Measurements from ENCODE around the gene NPAS2. TPM values are rescaled to one million over a fixed set of nuclear protein-coding genes. Genes with fewer than 3 reads are reported as not detected.

The NPAS2 gene
- total and polyA plus RNA-seq, 2 of the 8 experiments (the other 6 are each of a cell fraction or from before 2014, with no cell fraction given) = 1.8 to 1.9 TPM

DNA sequence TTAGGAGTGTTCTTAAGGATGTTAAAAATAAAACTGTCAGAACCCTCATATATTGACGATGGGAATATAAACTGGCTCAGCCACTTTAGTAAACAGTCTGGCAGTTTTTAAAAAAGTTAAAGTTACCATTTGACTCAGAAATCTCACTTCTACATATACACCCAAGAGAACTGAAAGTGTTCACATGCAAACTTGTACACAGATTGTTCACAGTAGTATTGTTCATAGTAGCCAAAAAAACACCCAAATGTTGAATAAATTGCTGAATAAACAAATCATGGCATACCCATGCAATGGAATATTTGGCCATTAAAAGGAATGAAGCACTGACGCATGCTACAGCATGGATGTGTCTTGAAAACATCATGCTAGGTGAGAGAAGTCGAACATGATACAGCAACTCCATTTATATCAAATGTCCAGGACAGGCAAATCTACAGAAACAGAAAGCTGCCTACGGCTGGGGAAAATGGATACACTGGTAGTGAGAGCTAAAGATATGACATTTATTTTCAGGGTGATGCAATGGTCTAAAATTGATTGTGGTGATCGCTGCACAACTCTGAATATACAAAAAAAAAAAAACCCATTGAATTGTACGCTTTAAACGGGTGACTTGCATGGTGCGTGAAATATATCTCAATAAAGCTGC is 192.2 kb downstream of the NPAS2 start:
- CTCF ChIA-PET (ENCODE audit: partially characterized antibody) = interaction anchor here (0.6 to 3.6 kb wide), 31 partner anchors 8 to 416 kb away, joined by 3 to 19 read pairs (median 4); partner anchors contain the start of gene RPL31

More for the DNA sequence above, 192.2 kb downstream of the NPAS2 start:
- H3K14ac ChIP-seq (ENCODE audit: insufficient read length) = no peak overlapping the region
- peaks cover 4 to 66% (median 24%) of the 10 kb centered on the region in 4 experiments; a peak in 7 of 8 replicates for H3K36me3 ChIP-seq (ENCODE audit: control insufficient read depth in 2 of 4, insufficient read depth in 4 of 4, low read length in 3 of 4)
- H3K23ac ChIP-seq (ENCODE audit: insufficient read length) = no peak overlapping the region
- no peak overlapping the region for H2BK15ac ChIP-seq (ENCODE audit: low read length)
- no peak overlapping the region for H3K18ac ChIP-seq (ENCODE audit: extremely low read depth, low read length)
- H3K4ac ChIP-seq (replicated peaks; ENCODE audit: insufficient read length, low read depth, low read length) = no peak overlapping the region
- no peak overlapping the region for H2AK5ac ChIP-seq (ENCODE audit: low read depth, low read length)
- H2BK12ac ChIP-seq (ENCODE audit: low read depth, low read length) = no peak overlapping the region
- no peaks in the 10 kb centered on the region for H3K27me3 ChIP-seq (replicated peaks in 1 of 4; ENCODE audit: control insufficient read depth in 3 of 4, extremely low read depth in 1 of 4, insufficient read depth in 3 of 4, low read length in 3 of 4)
- H4K20me1 ChIP-seq (replicated peaks in 1 of 2; ENCODE audit: control insufficient read depth in 1 of 2, insufficient read depth in 2 of 2, low read length in 2 of 2) = peaks cover 5 to 12% of the 10 kb centered on the region in 2 experiments
- FAIRE-seq (no peak), DNase-seq (ENCODE audit: low read depth in 1 of 2, low spot score in 2 of 2) (no peak)
- H3K23me2 ChIP-seq (ENCODE audit: low read depth, low read length) = no peaks in the 10 kb centered on the region
- no peak overlapping the region for H2BK5ac ChIP-seq (ENCODE audit: low read depth, low read length)
- H3K79me1 ChIP-seq (ENCODE audit: low read depth, low read length) = no peaks in the 10 kb centered on the region; the same call in 1 of the 2 replicates
- no peaks in the 10 kb centered on the region for H3K9me3 ChIP-seq (ENCODE audit: insufficient read depth in 2 of 2, low read depth in 1 of 2, low read length in 1 of 2)
- H2BK120ac ChIP-seq (replicated peaks; ENCODE audit: low read depth, low read length) = no peak overlapping the region
- H3K27ac ChIP-seq (ENCODE audit: low read depth, low read length) = no peak overlapping the region
- no peak overlapping the region for H2BK20ac ChIP-seq (ENCODE audit: low read length)
- H3K9ac ChIP-seq (replicated peaks in 1 of 4; ENCODE audit: extremely low read depth in 1 of 4, low read depth in 3 of 4, low read length in 3 of 4) = no peak overlapping the region
- H2AFZ ChIP-seq (ENCODE audit: low read length) = no peak overlapping the region
- no peak overlapping the region for H4K8ac ChIP-seq (ENCODE audit: extremely low read depth, insufficient read depth, low read length)
- no peak overlapping the region for H3K4me2 ChIP-seq (ENCODE audit: insufficient read depth in 1 of 2, low read depth in 2 of 2, low read length in 2 of 2)
- 76% methylated on average over 8 of the region's 8 CpGs; no CpG with 5 or more reads in 1 of the 2 experiments for WGBS, 2 experiments (ENCODE audit: extremely low coverage in 1 of 2, insufficient coverage in 1 of 2, insufficient read length in 1 of 2, insufficient replicate concordance in 2 of 2, low coverage in 1 of 2, low lambda C conversion rate in 2 of 2, missing lambda C conversion rate in 1 of 2)
- no peaks in the 10 kb centered on the region for H3K79me2 ChIP-seq (ENCODE audit: control insufficient read depth in 1 of 2, insufficient read depth in 2 of 2, low read length in 2 of 2)
- no peak overlapping the region for H3K4me3 ChIP-seq (ENCODE audit: extremely low read depth in 1 of 4, insufficient read depth in 2 of 4, low read depth in 3 of 4, low read length in 4 of 4)
- H3K4me1 ChIP-seq (replicated peaks in 1 of 4; ENCODE audit: control insufficient read depth in 3 of 4, insufficient read depth in 4 of 4, low read length in 3 of 4) = no peaks in the 10 kb centered on the region; a peak in 1 of 7 replicates
- POLR2A ChIA-PET (ENCODE audit: partially characterized antibody) = interaction anchor here (0.6 to 1.4 kb wide), 10 partner anchors 9 to 198 kb away, joined by 3 to 14 read pairs (median 4); partner anchors contain the start of genes RPL31 and TBC1D8
- H3K56ac ChIP-seq (replicated peaks; ENCODE audit: insufficient read length, low read depth, low read length) = no peak overlapping the region
- TF ChIP-seq TBP (IDR thresholded peaks at IDR 0.05; ENCODE audit: low read depth, low read length) (no peak), NANOG (IDR thresholded peaks at IDR 0.05; ENCODE audit: insufficient read depth, low read depth, low read length, poor library complexity, severe bottlenecking) (no peak), TAF1 (IDR thresholded peaks at IDR 0.05; ENCODE audit: low read depth, low read length) (no peak), RXRA (IDR thresholded peaks at IDR 0.05; ENCODE audit: insufficient read depth, low read depth, low read length) (no peak), CHD2 (IDR thresholded peaks at IDR 0.05; ENCODE audit: low read length) (no peak), TAF7 (optimal IDR thresholded peaks at IDR 0.05; ENCODE audit: borderline replicate concordance, low read depth, low read length) (no peak), BRCA1 (IDR thresholded peaks at IDR 0.05; ENCODE audit: low read depth, low read length) (no peak), ZNF274 (IDR thresholded peaks at IDR 0.05; ENCODE audit: borderline replicate concordance, extremely low read depth, low read length) (no peak)
- TF ChIP-seq, protein P1, sequence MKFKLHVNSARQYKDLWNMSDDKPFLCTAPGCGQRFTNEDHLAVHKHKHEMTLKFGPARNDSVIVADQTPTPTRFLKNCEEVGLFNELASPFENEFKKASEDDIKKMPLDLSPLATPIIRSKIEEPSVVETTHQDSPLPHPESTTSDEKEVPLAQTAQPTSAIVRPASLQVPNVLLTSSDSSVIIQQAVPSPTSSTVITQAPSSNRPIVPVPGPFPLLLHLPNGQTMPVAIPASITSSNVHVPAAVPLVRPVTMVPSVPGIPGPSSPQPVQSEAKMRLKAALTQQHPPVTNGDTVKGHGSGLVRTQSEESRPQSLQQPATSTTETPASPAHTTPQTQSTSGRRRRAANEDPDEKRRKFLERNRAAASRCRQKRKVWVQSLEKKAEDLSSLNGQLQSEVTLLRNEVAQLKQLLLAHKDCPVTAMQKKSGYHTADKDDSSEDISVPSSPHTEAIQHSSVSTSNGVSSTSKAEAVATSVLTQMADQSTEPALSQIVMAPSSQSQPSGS (IDR thresholded peaks at IDR 0.05; ENCODE audit: low read length) = no peak
- TF ChIP-seq, protein P2, sequence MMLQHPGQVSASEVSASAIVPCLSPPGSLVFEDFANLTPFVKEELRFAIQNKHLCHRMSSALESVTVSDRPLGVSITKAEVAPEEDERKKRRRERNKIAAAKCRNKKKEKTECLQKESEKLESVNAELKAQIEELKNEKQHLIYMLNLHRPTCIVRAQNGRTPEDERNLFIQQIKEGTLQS (IDR thresholded peaks at IDR 0.05; ENCODE audit: insufficient read depth, low read depth, low read length) = no peak
- no peak overlapping the region for H4K91ac ChIP-seq (replicated peaks; ENCODE audit: insufficient read length, low read length)
- H4K5ac ChIP-seq (ENCODE audit: insufficient read length, low read depth, low read length) = no peak overlapping the region

Data from H1 (cell line).